Stimulated activated effector memory CD8-positive, alpha-beta T cell treated with anti-CD3 and anti-CD28 coated beads, Interleukin-12 subunit alpha, Interleukin-12 subunit beta, amount 100 ng/mL, for 72 hours (primary cell): ENCODE results near the gene TOGARAM2.
A peak's percentile ranks its signal among the peaks of the same experiment; 100 is the strongest.

ENCODE experiments used
- ATAC-seq: fragments of 150-1000 bp; cut with Tn5 transposase; 2 replicates; pipeline ENCODE4 v1.10.0; 2021
- DNase-seq, 2 donors: peaks; one replicate each; pipeline ENCODE4 v3.0.0; 2021 to 2022; ENCODE audit warnings: low spot score in 2 of 2
- H3K27ac Mint-ChIP-seq: one replicate; pipeline ENCODE4 v1.8.0; 2022; ENCODE audit warnings: mild to moderate bottlenecking, mixed read lengths
- H3K36me3 Mint-ChIP-seq: one replicate; pipeline ENCODE4 v1.8.0; 2022; ENCODE audit warnings: mild to moderate bottlenecking, mixed read lengths
- H3K4me1 Mint-ChIP-seq: one replicate; pipeline ENCODE4 v1.8.0; 2022; ENCODE audit warnings: mixed read lengths
- H3K4me3 Mint-ChIP-seq: one replicate; pipeline ENCODE4 v1.8.0; 2022; ENCODE audit warnings: mild to moderate bottlenecking, mixed read lengths
- H3K9me3 Mint-ChIP-seq: one replicate; pipeline ENCODE4 v1.8.0; 2022; ENCODE audit warnings: mixed read lengths

TOGARAM2 gene

DNA sequence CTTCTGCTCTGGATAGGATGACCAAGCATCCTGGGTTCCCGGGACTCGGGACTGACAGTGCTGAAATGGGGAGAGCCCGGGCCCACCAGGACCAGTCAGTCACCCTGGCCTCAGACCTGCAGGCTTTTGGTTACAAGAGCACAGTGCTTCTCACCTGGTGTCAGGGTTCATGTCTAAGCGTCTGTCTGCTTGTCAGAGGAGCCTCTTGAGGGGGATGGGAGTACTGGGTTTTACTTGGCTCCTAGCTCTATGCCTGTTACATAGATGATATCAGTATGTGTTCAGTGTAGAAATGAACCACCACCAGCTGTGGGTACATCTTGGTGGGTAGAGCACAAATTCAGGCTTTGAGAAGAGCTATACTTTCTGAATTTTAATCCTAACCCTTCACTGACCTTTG is 63.4 kb downstream of the TOGARAM2 start:
- no peak overlapping the region for H3K4me3 Mint-ChIP-seq
- H3K9me3 Mint-ChIP-seq: no peaks in the 10 kb centered on the region
- ATAC-seq (no peak), DNase-seq (no peak)
- peaks cover 6% of the 10 kb centered on the region for H3K4me1 Mint-ChIP-seq
- H3K27ac Mint-ChIP-seq: no peak overlapping the region
- peaks cover 35% of the 10 kb centered on the region for H3K36me3 Mint-ChIP-seq

DNA sequence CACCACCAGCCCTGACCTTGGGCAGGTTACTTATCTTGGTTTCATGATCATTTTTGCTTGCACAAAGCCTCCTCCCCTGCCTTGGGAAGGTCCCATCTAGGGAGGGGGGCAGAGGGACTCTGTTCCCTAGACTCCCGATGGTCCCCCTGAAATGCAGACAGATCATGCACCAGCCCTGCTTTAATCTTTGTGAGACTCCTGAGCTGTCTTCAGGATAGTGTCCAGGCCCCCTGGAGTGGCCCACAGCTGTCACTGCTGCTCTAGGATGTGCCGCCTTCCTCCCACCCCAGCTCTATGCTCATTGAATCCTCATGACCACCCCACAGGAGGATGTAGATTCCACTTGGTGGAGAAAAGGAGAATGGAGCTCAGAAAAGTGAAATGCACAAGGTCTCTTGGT is 65.2 kb downstream of the TOGARAM2 start:
- Mint-ChIP-seq H3K27ac (peak overlapping the region; percentile 5), H3K4me1 (no peaks in the 10 kb centered on the region), H3K36me3 (peaks cover 34% of the 10 kb centered on the region), H3K9me3 (no peaks in the 10 kb centered on the region), H3K4me3 (no peak overlapping the region)
- no peak for ATAC-seq
- DNase-seq: no peak

DNA sequence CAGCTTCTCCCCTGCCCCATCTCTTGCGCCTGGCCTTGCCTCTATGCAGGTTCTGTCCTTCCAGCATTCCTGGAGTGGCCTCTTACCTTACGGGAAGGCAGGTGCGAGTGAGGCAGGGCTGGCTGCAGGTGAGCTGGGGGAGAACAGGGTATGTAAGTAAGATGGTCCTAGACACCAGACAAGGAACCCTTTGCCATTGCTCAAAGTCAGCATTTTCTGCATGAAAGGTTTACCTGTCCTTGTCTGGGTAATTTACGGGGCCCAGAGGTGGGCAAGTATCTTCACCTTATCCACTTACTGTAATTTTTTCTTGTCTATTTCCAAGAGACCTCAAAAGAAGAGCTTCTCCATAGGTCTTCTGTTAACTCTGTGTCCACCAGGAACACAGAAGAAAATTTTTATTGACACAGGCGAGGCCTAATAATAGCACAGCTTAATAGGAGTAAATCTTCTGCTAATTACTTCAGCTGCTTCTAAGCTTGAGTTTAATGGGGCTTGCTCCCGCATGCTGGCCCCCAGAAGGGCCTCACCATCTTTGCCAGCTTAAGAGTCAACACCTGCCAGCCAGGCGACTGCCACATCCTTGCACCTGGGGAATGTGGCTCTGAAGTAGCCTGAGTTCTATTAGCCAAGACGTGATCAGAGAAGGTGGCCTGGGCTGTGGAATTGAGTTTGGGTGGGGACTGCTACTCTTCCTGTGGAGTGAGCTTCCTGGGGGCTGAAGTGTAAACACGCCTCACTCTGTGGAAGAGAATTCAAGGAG is 66.2 kb downstream of the TOGARAM2 start:
- H3K27ac Mint-ChIP-seq: peak overlapping the region; percentile 5

DNA sequence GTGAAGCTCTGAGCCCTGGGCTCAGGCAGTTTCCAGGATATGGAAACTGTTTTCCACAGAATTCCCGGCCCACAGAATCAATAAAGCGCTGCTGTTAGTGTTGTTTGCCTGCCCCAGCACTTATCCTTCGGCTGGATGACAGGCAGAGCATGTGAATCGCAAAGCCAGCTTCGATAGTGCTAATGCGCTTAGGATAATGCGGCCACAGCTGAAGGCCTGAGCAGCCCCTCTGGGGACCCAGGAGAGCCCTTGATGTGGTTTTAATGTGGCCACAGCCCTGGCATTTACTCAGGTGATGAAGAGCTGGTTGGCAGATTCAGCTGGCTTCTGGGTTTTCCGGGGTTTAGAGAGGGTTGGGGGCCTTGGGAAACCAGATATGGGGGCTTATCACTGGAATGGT is 69.5 kb downstream of the TOGARAM2 start:
- no peaks in the 10 kb centered on the region for H3K9me3 Mint-ChIP-seq
- no peaks in the 10 kb centered on the region for H3K4me1 Mint-ChIP-seq
- DNase-seq (no peak), ATAC-seq (no peak)
- H3K36me3 Mint-ChIP-seq: peaks cover 44% of the 10 kb centered on the region
- no peak overlapping the region for H3K4me3 Mint-ChIP-seq
- no peak overlapping the region for H3K27ac Mint-ChIP-seq

More for the DNA sequence above, 66.2 kb downstream of the TOGARAM2 start:
- Mint-ChIP-seq H3K36me3 (peaks cover 40% of the 10 kb centered on the region), H3K4me3 (no peak overlapping the region), H3K4me1 (no peaks in the 10 kb centered on the region), H3K9me3 (no peaks in the 10 kb centered on the region)
- no peak for DNase-seq
- ATAC-seq: no peak

DNA sequence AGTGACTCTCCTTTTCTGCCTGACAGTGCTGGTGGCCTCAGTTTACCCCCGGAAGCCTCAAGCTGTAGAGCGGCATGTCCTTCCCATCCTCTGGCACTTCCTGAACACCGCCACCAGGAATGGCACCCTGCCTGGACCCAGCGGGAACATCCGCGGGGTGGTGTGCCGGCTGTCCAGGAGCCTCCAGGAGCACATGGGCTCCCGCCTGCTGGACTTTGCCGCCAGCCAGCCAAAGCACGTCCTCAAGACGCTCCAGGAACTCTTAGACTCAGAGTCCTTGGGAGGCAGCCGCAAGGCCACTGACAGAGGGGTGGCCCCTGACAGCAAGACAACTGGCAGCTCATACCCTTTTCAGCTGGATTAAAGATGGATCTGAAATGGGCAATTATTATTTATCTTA is 70.6 kb downstream of the TOGARAM2 start:
- H3K9me3 Mint-ChIP-seq: no peaks in the 10 kb centered on the region
- no peak overlapping the region for H3K27ac Mint-ChIP-seq
- peaks cover 34% of the 10 kb centered on the region for H3K36me3 Mint-ChIP-seq
- DNase-seq (no peak), ATAC-seq (no peak)
- no peak overlapping the region for H3K4me3 Mint-ChIP-seq
- H3K4me1 Mint-ChIP-seq: no peaks in the 10 kb centered on the region

DNA sequence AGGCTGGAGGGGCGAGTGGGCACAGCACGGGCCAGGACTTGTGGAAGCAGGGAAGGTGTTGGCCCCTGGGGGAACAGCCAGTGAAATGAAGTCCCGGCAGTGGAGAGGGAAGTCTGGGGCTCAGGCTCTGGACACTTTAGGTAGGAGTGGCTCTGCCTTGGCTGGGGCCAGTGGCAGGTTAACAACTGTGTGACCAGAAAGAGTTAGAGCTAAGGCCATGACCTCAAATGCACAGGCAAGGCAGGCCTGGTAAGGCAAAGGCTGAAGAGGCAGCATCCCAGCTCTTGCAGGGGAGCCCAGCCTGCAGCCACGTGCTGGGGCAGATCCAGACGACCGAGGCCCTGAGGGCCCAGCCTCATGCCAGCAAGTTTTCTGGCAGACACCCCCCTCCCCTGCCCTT is 71.7 kb downstream of the TOGARAM2 start:
- H3K4me1 Mint-ChIP-seq: no peaks in the 10 kb centered on the region
- no peak for ATAC-seq
- H3K27ac Mint-ChIP-seq: no peak overlapping the region
- peaks cover 26% of the 10 kb centered on the region for H3K36me3 Mint-ChIP-seq
- H3K9me3 Mint-ChIP-seq: no peaks in the 10 kb centered on the region
- no peak for DNase-seq
- H3K4me3 Mint-ChIP-seq: no peak overlapping the region

DNA sequence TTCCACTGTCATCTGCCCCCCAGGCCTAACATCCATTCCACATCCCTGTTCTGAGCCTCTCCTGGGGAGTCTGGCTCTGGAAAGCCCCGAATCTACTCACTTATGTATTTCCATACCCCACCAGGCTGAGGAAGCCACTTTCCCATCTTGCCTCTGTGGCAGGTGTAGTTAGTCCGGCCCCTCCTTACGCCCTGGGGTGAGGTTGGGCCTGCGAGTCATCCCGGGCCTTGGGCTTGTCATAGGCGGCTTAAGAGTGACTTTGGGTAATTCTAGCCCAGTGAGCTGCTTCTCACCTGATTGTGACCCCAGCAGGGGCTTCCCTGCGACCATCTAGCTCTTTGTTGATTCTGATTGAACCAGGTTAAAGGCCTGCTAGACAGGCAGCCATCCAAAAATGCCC is 72.1 kb downstream of the TOGARAM2 start:
- Mint-ChIP-seq H3K9me3 (no peaks in the 10 kb centered on the region), H3K4me3 (no peak overlapping the region), H3K36me3 (peaks cover 22% of the 10 kb centered on the region), H3K4me1 (no peaks in the 10 kb centered on the region), H3K27ac (no peak overlapping the region)
- ATAC-seq (no peak), DNase-seq (no peak)

DNA sequence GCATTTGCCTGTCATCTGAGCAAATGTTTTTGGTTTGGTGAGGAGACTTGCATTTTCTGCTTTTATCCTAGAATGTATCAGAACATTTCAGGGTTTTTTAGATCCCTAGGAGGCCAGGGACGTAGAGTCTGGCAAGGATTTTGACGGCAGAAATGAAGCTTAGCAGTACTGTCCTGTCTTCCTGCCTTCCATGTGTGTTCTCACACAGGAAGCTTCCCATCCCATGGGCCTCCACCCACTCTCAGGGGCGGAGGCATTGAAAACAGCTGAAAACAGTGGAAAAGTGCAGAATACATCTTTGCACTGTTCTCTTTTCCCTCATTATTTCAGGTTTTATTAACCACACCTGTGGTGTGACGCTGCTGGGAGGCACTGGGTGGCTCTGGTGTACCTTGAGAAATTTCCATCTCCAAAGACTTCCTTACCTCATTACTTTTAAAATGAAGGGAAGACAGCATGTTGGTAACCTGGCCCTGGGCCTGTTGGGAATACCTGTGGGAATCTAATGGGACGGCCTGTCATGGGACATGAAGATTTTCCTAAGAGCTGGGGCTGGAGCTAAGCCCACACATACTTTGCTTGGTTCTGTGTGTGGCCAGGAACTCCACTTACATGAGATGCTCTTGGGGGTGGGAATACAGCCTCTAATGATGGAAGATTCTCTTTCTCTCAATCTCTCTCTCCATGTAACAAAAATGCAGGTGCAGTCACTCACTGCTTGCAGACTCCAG is 72.7 kb downstream of the TOGARAM2 start:
- no peaks in the 10 kb centered on the region for H3K9me3 Mint-ChIP-seq
- DNase-seq (no peak), ATAC-seq (no peak)
- H3K36me3 Mint-ChIP-seq: peaks cover 18% of the 10 kb centered on the region
- no peak overlapping the region for H3K27ac Mint-ChIP-seq
- no peak overlapping the region for H3K4me3 Mint-ChIP-seq
- no peaks in the 10 kb centered on the region for H3K4me1 Mint-ChIP-seq

DNA sequence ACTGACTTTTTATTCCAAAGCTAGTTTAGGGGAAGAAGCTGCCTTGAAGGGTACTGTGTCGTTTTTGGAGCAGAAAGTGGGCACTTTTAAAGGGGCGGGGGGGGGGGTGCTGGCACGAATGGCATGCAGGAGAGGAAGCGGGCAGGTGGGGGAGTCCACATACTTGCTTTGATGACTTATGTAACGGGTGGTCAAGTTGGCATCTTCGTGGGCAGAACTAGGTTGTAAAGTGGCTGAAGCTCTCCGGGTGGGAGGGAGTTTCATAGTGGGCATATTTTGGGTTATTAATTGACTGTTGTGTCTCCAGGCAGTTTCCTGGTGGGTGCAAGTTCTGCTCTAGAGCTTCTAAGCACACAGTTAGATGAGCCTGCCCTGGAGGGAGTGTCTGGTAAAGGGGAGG is 73.3 kb downstream of the TOGARAM2 start:
- no peak overlapping the region for H3K27ac Mint-ChIP-seq
- H3K9me3 Mint-ChIP-seq: no peaks in the 10 kb centered on the region
- peaks cover 2% of the 10 kb centered on the region for H3K4me1 Mint-ChIP-seq
- peaks cover 17% of the 10 kb centered on the region for H3K36me3 Mint-ChIP-seq
- no peak overlapping the region for H3K4me3 Mint-ChIP-seq
- DNase-seq: no peak
- no peak for ATAC-seq

DNA sequence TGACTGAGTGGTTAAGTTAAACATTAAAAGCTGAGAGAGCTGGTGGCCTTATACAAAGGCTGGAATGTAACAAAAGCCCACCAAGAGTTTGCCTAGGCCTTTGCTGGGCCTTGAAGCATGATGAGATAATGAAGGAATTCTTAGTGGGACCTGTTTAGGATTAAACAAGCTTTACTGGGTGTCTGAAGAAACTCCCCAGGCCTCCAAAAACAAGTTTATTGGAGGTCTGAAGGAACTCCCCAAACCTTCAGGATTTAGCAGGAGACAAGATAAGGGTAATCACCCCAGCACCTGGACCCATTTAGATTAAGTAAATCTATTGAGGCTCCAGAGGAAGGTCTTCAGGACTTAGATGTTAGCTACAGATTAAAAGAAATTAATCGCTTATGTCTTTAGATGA is 74.5 kb downstream of the TOGARAM2 start:
- H3K27ac Mint-ChIP-seq: no peak overlapping the region
- peaks cover 9% of the 10 kb centered on the region for H3K4me1 Mint-ChIP-seq
- peaks cover 13% of the 10 kb centered on the region for H3K36me3 Mint-ChIP-seq
- DNase-seq: no peak
- no peak for ATAC-seq
- no peak overlapping the region for H3K4me3 Mint-ChIP-seq
- H3K9me3 Mint-ChIP-seq: no peaks in the 10 kb centered on the region

DNA sequence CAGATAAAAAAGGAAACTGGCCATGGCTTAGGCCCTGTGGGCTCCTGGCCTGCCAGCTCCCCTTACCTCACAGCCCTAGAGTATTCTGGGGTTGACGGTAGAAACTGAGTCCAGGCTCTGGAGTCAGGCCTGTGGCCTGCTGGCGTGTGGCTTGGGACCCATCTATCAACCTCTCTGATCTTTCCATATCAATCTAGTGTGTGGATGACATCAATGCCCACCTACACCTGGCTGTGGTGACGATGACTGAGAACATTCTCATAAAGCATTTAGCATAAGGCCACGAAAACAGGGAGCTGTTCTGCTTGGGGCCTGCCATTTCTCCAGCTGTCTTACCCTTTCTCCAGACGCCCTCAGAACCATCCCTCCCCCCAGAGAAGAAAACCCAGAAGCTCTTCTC is 75.4 kb downstream of the TOGARAM2 start:
- Mint-ChIP-seq H3K4me1 (peaks cover 9% of the 10 kb centered on the region), H3K36me3 (peaks cover 13% of the 10 kb centered on the region), H3K4me3 (no peak overlapping the region), H3K27ac (no peak overlapping the region), H3K9me3 (no peaks in the 10 kb centered on the region)
- ATAC-seq (no peak), DNase-seq (no peak)

DNA sequence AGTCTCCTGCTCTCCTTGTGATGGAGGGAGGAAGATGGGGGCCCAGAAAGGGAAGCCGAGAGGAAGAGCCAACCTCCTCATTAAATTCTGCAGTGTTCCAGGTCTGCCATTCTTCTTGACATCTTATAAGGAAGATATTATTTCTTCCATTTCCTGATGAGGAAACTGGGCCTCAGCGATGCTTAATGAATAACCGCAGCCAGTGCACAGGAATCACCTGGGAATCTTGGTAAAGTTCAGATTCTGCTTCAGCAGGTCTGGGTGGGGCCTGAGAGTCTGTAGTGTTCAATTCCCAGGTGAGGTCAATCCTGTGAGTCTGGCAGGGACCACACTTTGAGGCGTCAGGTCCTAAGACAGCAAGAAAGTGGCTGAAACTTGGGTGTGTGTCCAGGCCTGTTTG is 75.9 kb downstream of the TOGARAM2 start:
- H3K4me1 Mint-ChIP-seq: peaks cover 9% of the 10 kb centered on the region
- H3K4me3 Mint-ChIP-seq: no peak overlapping the region
- ATAC-seq (no peak), DNase-seq (no peak)
- no peak overlapping the region for H3K27ac Mint-ChIP-seq
- peaks cover 9% of the 10 kb centered on the region for H3K36me3 Mint-ChIP-seq
- no peaks in the 10 kb centered on the region for H3K9me3 Mint-ChIP-seq

DNA sequence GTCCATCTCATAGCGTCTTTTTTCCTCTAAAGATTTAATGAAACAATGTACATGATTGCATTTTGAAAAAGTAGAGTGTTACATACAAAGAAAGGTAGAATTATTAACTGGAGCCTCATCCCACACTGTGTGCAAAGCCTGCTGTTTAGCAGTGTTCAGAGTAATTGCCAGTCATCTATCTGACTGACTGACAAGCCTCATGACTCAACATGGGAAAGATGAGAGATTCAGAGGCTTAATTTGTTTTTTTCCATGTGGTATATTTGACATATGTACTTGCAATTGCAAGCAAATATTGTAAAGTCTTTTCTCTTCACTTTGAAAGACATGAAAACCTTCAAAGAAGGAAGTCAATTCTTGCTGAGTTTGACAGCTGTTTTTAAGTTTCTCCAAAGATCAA is 78.5 kb downstream of the TOGARAM2 start:
- Mint-ChIP-seq H3K36me3 (no peaks in the 10 kb centered on the region), H3K9me3 (no peaks in the 10 kb centered on the region), H3K4me3 (no peak overlapping the region), H3K27ac (peak overlapping the region; percentile 77), H3K4me1 (peaks cover 9% of the 10 kb centered on the region)
- ATAC-seq: peak; percentile 88
- DNase-seq: no peak

DNA sequence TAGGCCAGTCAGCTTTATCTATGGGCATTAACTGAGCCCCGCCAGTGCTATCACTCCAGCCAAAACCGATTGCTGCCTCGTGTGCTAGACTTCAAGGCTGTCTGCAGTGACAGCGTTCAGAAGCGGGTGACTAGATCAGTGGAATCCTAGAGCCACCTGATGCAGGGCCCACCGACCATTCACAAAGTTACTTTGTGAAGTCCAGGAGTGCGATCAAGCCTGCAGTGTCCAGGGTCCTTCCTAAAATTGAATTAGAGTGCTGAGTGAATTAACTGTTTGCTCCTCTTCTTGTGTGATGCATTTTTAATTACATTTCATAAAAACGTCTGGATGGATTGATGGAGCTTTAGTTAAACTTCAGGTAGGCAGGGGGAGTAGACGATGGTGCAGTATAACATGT is 79.3 kb downstream of the TOGARAM2 start:
- no peak overlapping the region for H3K27ac Mint-ChIP-seq
- H3K4me3 Mint-ChIP-seq: no peak overlapping the region
- ATAC-seq (no peak), DNase-seq (no peak)
- H3K9me3 Mint-ChIP-seq: no peaks in the 10 kb centered on the region
- no peaks in the 10 kb centered on the region for H3K36me3 Mint-ChIP-seq
- H3K4me1 Mint-ChIP-seq: peaks cover 9% of the 10 kb centered on the region

DNA sequence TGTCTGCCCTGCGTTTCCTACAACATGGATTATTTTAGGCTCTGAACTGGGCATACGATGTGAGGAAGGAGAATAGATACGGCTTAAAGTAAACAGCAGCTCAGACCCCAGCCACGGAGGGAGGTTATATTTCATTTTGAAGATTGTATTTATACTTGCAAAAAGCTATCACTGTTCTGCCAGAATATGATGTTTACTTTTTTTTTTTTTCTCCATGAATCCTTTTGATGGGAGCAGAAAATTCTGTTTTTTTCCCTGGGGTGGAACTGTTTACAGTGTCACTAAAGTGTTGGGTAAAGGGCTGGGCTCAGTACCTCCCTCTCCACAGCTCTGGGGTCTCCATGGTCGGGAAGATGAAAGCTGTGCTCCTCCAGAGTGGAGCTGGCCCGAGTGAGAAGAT is 80.1 kb downstream of the TOGARAM2 start:
- Mint-ChIP-seq H3K4me3 (no peak overlapping the region), H3K36me3 (no peaks in the 10 kb centered on the region), H3K9me3 (no peaks in the 10 kb centered on the region), H3K27ac (no peak overlapping the region), H3K4me1 (peaks cover 9% of the 10 kb centered on the region)
- no peak for DNase-seq
- ATAC-seq: no peak

DNA sequence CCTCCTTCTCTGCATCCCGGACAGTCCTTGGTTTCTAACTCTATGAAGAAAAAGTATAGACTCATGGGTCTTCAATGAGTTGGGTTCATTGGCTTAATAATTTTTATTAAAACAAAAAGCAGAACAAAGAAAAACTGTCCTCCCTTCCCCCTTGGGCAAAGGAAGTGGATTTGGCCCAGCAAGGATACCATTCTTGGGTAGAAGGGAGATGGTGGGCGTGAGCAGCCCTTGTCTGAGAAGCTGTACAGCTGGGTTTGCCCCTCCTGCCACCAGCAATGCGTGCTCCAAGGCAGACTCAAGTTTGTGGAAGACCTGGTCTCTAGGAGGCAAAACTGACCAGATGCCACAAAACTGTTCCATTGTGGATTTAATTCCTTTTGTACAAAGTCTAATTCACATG is 80.5 kb downstream of the TOGARAM2 start:
- peaks cover 9% of the 10 kb centered on the region for H3K4me1 Mint-ChIP-seq
- no peaks in the 10 kb centered on the region for H3K36me3 Mint-ChIP-seq
- no peak overlapping the region for H3K4me3 Mint-ChIP-seq
- H3K9me3 Mint-ChIP-seq: no peaks in the 10 kb centered on the region
- no peak for ATAC-seq
- DNase-seq: no peak
- H3K27ac Mint-ChIP-seq: no peak overlapping the region
